Neural progenitor cell (in vitro differentiated cells): ENCODE measurements around the gene EPHB2. TPM values are rescaled to one million over a fixed set of nuclear protein-coding genes. Genes with fewer than 3 reads are reported as not detected.

Experiments
- DNase-seq: peaks from one replicate; pipeline ENCODE4 v3.0.0-alpha.2; 2016; ENCODE audit warnings: low spot score
- H2AFZ ChIP-seq: fragments of 200-600 bp; sonication (generic); replicated peaks from 2 replicates; pipeline ENCODE4 v1.6.1; 2016; ENCODE audit warnings: antibody characterized with exemption
- H3F3A ChIP-seq: fragments of 200-600 bp; sonication (generic); 2 replicates; pipeline ENCODE4 v1.6.1; 2016; ENCODE audit warnings: antibody characterized with exemption, low read depth
- H3K27ac ChIP-seq: fragments of 200-600 bp; sonication (generic); 2 replicates; pipeline ENCODE4 v1.5.1; 2016; ENCODE audit warnings: mild to moderate bottlenecking
- H3K27me3 ChIP-seq: fragments of 200-600 bp; sonication (generic); 2 replicates; pipeline ENCODE4 v1.6.1; 2016; ENCODE audit warnings: mild to moderate bottlenecking, moderate library complexity
- H3K36me3 ChIP-seq: fragments of 200-600 bp; sonication (generic); 2 replicates; pipeline ENCODE4 v1.5.1; 2016
- H3K4me1 ChIP-seq: fragments of 200-600 bp; sonication (generic); 2 replicates; pipeline ENCODE4 v1.6.1; 2016; ENCODE audit warnings: mixed run types
- H3K4me2 ChIP-seq: fragments of 200-600 bp; sonication (generic); 2 replicates; pipeline ENCODE4 v1.6.1; 2016
- H3K4me3 ChIP-seq: fragments of 200-600 bp; sonication (generic); 2 replicates; pipeline ENCODE4 v1.5.1; 2016
- H3K79me2 ChIP-seq: fragments of 200-600 bp; sonication (generic); 2 replicates; pipeline ENCODE4 v1.6.1; 2016; ENCODE audit warnings: low read depth
- H3K9ac ChIP-seq: fragments of 200-600 bp; sonication (generic); 2 replicates; pipeline ENCODE4 v1.6.1; 2016
- H3K9me3 ChIP-seq: fragments of 200-600 bp; sonication (generic); 2 replicates; pipeline ENCODE4 v1.5.1; 2016; ENCODE audit warnings: low read depth
- H4K20me1 ChIP-seq: fragments of 200-600 bp; sonication (generic); 2 replicates; pipeline ENCODE4 v1.6.1; 2016; ENCODE audit warnings: low read depth
- H3K27ac Mint-ChIP-seq: 3 replicates; pipeline ENCODE4 v1.8.0; 2021; ENCODE audit warnings: mixed read lengths
- H3K27me3 Mint-ChIP-seq: 2 replicates; pipeline ENCODE4 v1.8.0; 2022; ENCODE audit warnings: low read depth, mild to moderate bottlenecking, inconsistent platforms, moderate library complexity, mixed read lengths; ENCODE audit not compliant: insufficient read depth
- H3K36me3 Mint-ChIP-seq: 3 replicates; pipeline ENCODE4 v1.8.0; 2021; ENCODE audit warnings: mixed read lengths
- H3K4me1 Mint-ChIP-seq: 3 replicates; pipeline ENCODE4 v1.8.0; 2021; ENCODE audit warnings: mixed read lengths
- H3K4me3 Mint-ChIP-seq: 3 replicates; pipeline ENCODE4 v1.8.0; 2021; ENCODE audit warnings: mild to moderate bottlenecking, moderate library complexity, mixed read lengths
- H3K9me3 Mint-ChIP-seq: 3 replicates; pipeline ENCODE4 v1.8.0; 2020; ENCODE audit warnings: mixed read lengths
- CTCF ChIP-seq: fragments of 200-600 bp; sonication (generic); IDR thresholded peaks from 2 replicates; pipeline ENCODE4 v1.5.1; 2017; ENCODE audit warnings: antibody characterized with exemption, mild to moderate bottlenecking
- EZH2 ChIP-seq: fragments of 200-600 bp; sonication (generic); IDR thresholded peaks from 2 replicates; pipeline ENCODE4 v1.6.1; 2017; ENCODE audit warnings: antibody characterized with exemption, mild to moderate bottlenecking, moderate library complexity
- EZH2phosphoT487 ChIP-seq: fragments of 200-600 bp; sonication (generic); IDR thresholded peaks from 2 replicates; pipeline ENCODE4 v1.6.1; 2017; ENCODE audit warnings: antibody characterized with exemption
- microRNA-seq: library from miRNA; unstranded; fragments of <30 nt; microRNA quantifications from one replicate; pipeline ENCODE4, GENCODE V29; 2016
- small RNA-seq: library from RNA; depleted of rRNA; stranded (forward); fragments of <200 nt; gene quantifications from one replicate; pipeline ENCODE3, GENCODE V24; 2015
- total RNA-seq: library from RNA; depleted of rRNA; stranded (reverse); fragments of >200 nt; gene quantifications from 2 replicates; pipeline ENCODE4 v1.2.3, GENCODE V29; 2015; ENCODE audit warnings: low replicate concordance

The EPHB2 gene
- total RNA-seq, 1 donor from 2014 or later = 38.3 TPM

DNA sequence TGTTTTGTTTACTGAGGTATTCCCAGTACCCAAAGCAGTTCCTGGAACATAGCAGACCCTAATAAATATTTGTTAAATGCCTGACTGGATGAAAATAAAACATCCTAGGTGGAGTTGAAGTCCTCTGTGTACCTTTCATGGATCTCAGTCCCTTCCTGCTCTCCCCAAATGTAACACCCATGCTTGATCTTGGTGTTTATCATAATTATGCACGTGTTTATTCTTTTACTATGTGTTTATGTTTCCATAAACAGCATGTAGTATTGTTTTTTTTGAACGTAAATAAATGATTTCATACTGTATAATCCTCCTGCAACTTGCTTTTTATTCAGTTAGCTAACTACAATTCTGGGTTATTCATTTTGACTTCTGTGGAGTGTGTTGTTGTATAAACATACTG is 257.2 kb downstream of the EPHB2 start:
- Histone ChIP-seq H3F3A (peaks cover 5% of the 10 kb centered on the region), H3K27me3 (peaks cover 27% of the 10 kb centered on the region), H3K4me3 (no peak overlapping the region), H3K4me2 (no peak overlapping the region), H3K36me3 (no peaks in the 10 kb centered on the region), H3K79me2 (no peaks in the 10 kb centered on the region), H2AFZ (no peak overlapping the region), H3K27ac (no peak overlapping the region), H3K9me3 (no peaks in the 10 kb centered on the region), H3K4me1 (peaks cover 20% of the 10 kb centered on the region), H3K9ac (no peak overlapping the region), H4K20me1 (no peaks in the 10 kb centered on the region)
- Mint-ChIP-seq H3K27me3 (no peaks in the 10 kb centered on the region), H3K27ac (no peak overlapping the region), H3K4me1 (peaks cover 17% of the 10 kb centered on the region), H3K9me3 (peaks cover 10% of the 10 kb centered on the region), H3K36me3 (no peaks in the 10 kb centered on the region), H3K4me3 (no peak overlapping the region)
- no peak for DNase-seq
- TF ChIP-seq EZH2phosphoT487 (no peak), CTCF (no peak), EZH2 (no peak)

DNA sequence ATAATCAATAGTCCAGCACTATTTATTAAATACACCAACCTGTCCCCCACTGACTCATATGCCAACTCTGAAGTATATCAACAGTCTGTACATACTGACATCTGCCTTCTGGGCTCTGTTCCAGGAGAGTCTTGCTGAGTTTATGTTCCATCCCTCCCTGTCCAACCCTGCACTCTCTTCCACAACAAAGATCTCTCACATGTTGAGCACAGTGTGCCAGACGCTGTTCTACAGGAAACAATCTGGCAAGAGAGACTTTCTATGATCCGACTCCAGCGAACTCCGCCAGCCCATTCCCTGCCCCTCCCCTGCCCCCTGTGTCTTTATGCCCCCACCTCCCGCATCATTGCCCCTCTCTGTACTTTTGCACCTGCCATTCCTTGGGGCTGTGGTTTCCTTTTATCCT is 258.7 kb downstream of the EPHB2 start:
- Histone ChIP-seq H3K4me2 (no peak overlapping the region), H3K27ac (no peak overlapping the region), H3F3A (peaks cover 5% of the 10 kb centered on the region), H2AFZ (no peak overlapping the region), H3K9me3 (no peaks in the 10 kb centered on the region), H3K27me3 (peaks cover 27% of the 10 kb centered on the region), H3K36me3 (no peaks in the 10 kb centered on the region), H3K9ac (no peak overlapping the region), H3K4me3 (no peak overlapping the region), H4K20me1 (no peaks in the 10 kb centered on the region), H3K79me2 (no peaks in the 10 kb centered on the region), H3K4me1 (peaks cover 23% of the 10 kb centered on the region)
- Mint-ChIP-seq H3K27ac (no peak overlapping the region), H3K27me3 (no peaks in the 10 kb centered on the region), H3K36me3 (no peaks in the 10 kb centered on the region), H3K4me3 (no peak overlapping the region), H3K4me1 (peaks cover 17% of the 10 kb centered on the region), H3K9me3 (peaks cover 10% of the 10 kb centered on the region)
- TF ChIP-seq EZH2phosphoT487 = no peak
- no peak for DNase-seq

DNA sequence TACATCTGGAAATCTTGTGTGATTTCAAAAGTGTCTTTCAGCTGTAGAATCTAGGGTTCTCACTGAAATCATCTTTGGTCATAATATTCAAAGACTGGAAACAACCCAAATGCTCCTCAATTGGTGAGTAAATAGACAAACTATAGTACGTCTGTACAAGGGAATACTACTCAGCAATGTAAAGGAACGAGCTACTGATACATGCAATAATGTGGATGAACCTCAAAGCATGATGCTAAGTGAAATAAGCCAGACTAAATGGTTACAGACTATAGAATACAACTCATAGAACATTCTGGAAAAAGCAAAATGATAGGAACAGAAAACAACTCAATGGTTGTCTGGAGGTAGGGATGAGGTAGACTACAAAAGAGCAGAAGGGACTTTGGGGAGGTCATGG is 259.5 kb downstream of the EPHB2 start:
- Histone ChIP-seq H3F3A (peaks cover 5% of the 10 kb centered on the region), H3K9me3 (no peaks in the 10 kb centered on the region), H3K27ac (no peak overlapping the region), H3K4me2 (no peak overlapping the region), H3K36me3 (no peaks in the 10 kb centered on the region), H3K79me2 (no peaks in the 10 kb centered on the region), H3K4me3 (no peak overlapping the region), H3K27me3 (peaks cover 27% of the 10 kb centered on the region), H3K9ac (no peak overlapping the region), H3K4me1 (peaks cover 23% of the 10 kb centered on the region), H4K20me1 (no peaks in the 10 kb centered on the region), H2AFZ (no peak overlapping the region)
- no peak overlapping the region for H3K27ac Mint-ChIP-seq
- no peak overlapping the region for H3K4me3 Mint-ChIP-seq
- H3K27me3 Mint-ChIP-seq = no peaks in the 10 kb centered on the region
- peaks cover 10% of the 10 kb centered on the region for H3K9me3 Mint-ChIP-seq
- H3K36me3 Mint-ChIP-seq = no peaks in the 10 kb centered on the region
- TF ChIP-seq EZH2 = no peak
- TF ChIP-seq EZH2phosphoT487 = no peak
- no peak for TF ChIP-seq CTCF
- DNase-seq = no peak
- peaks cover 17% of the 10 kb centered on the region for H3K4me1 Mint-ChIP-seq

Small RNA genes within 50 kb of the gene (microRNA-seq; reads per million reads assigned to microRNA genes)
- gene MIR4253 (not detected), gene MIR4684 (not detected)

Small RNA genes within 50 kb of the gene (small RNA-seq; reads per million reads assigned to genes)
- not detected for gene MIR4253
- gene MIR4684 = not detected

Other genes starting within 250 kb of the EPHB2 start
- 0.46 TPM in 1 of 2 replicates, not detected in the other for gene EPHA8, start 147.3 kb upstream of the EPHB2 start, total RNA-seq
- gene C1QA, start 74.2 kb upstream of the EPHB2 start, total RNA-seq = not detected in 2 replicates
- not detected in 2 replicates for gene C1QC, start 67.2 kb upstream of the EPHB2 start, total RNA-seq
- not detected in 2 replicates for gene C1QB, start 57.6 kb upstream of the EPHB2 start, total RNA-seq